SK-N-SH (cell line): ENCODE data around the gene BCR. TPM values are rescaled to one million over a fixed set of nuclear protein-coding genes. Genes with fewer than 3 reads are reported as not detected.

ENCODE experiments used
- CTCF ChIA-PET: fragments of 300-600, 350-600 bp; formaldehyde crosslinking; extraction: SDS; loops from one replicate; lab custom pipeline; 2021; lab: Yijun Ruan, JAX
- POLR2A ChIA-PET: fragments of 350-600 bp; sonication (Branson Sonifier 250); formaldehyde crosslinking; extraction: SDS; loops from one replicate; lab custom pipeline; 2020; ENCODE audit warnings: antibody characterized with exemption, inconsistent platforms; lab: Yijun Ruan, JAX
- DNase-seq: peaks from one replicate; pipeline ENCODE4 v3.0.0; 2012
- H2AFZ ChIP-seq: fragments of 200-600 bp; sonication (generic); 2 replicates; pipeline ENCODE4 v1.8.1; 2016; ENCODE audit warnings: antibody characterized with exemption, mild to moderate bottlenecking, low read depth
- H3F3A ChIP-seq: fragments of 200-600 bp; sonication (generic); replicated peaks from 2 replicates; pipeline ENCODE3; 2016; ENCODE audit warnings: antibody characterized with exemption, mild to moderate bottlenecking; ENCODE audit not compliant: insufficient read depth
- H3K27ac ChIP-seq, 2 experiments: fragments of 200-500 bp in 1 of 2; fragments of 200-600 bp in 1 of 2; sonication (Bioruptor generic) in 1 of 2; sonication (generic), shearing (Covaris generic) in 1 of 2; 2 replicates each; pipeline versions ENCODE4 v1.5.1 to v1.6.1; 2014 to 2016; ENCODE audit warnings: low read depth in 2 of 2, inconsistent platforms in 1 of 2, low read length in 1 of 2, mild to moderate bottlenecking in 1 of 2, mixed read lengths in 1 of 2
- H3K27me3 ChIP-seq: fragments of 200-600 bp; sonication (generic), shearing (Covaris generic); 2 replicates; pipeline ENCODE4 v1.6.1; 2016; ENCODE audit warnings: mixed run types; ENCODE audit not compliant: insufficient read depth
- H3K36me3 ChIP-seq, 2 experiments: fragments of 200-500 bp in 1 of 2; fragments of 200-600 bp in 1 of 2; sonication (Bioruptor generic) in 1 of 2; sonication (generic) in 1 of 2; replicated peaks in 1 of 2; 2 replicates each; pipeline versions ENCODE3 to v1.5.1; 2014 to 2016; ENCODE audit warnings: low read length in 1 of 2, mild to moderate bottlenecking in 1 of 2; ENCODE audit not compliant: insufficient read depth in 2 of 2, control insufficient read depth in 1 of 2
- H3K4me1 ChIP-seq, 2 experiments: fragments of 200-500 bp in 1 of 2; fragments of 200-600 bp in 1 of 2; sonication (Bioruptor generic) in 1 of 2; sonication (generic), shearing (Covaris generic) in 1 of 2; 2 replicates each; pipeline versions ENCODE4 v1.5.1 to v1.6.1; 2014 to 2016; ENCODE audit warnings: low read depth in 1 of 2, low read length in 1 of 2, mixed run types in 1 of 2; ENCODE audit not compliant: insufficient read depth in 2 of 2, control insufficient read depth in 1 of 2
- H3K4me2 ChIP-seq: fragments of 200-600 bp; sonication (generic), shearing (Covaris generic); 2 replicates; pipeline ENCODE4 v1.6.1; 2017; ENCODE audit warnings: mixed run types
- H3K4me3 ChIP-seq, 2 experiments: fragments of 200-500 bp in 1 of 2; fragments of 200-600 bp in 1 of 2; sonication (Bioruptor generic) in 1 of 2; sonication (generic), shearing (Covaris generic) in 1 of 2; 2 replicates each; pipeline versions ENCODE4 v1.5.1 to v1.8.1; 2014 to 2016; ENCODE audit warnings: low read depth in 2 of 2, inconsistent platforms in 1 of 2, low read length in 1 of 2, mild to moderate bottlenecking in 1 of 2, mixed read lengths in 1 of 2, moderate library complexity in 1 of 2
- H3K79me2 ChIP-seq: fragments of 200-600 bp; sonication (generic); 2 replicates; pipeline ENCODE4 v1.8.1; 2017; ENCODE audit warnings: mild to moderate bottlenecking; ENCODE audit not compliant: insufficient read depth
- H3K9ac ChIP-seq: fragments of 200-600 bp; sonication (generic); 2 replicates; pipeline ENCODE4 v1.6.1; 2017; ENCODE audit warnings: mixed run types
- H3K9me2 ChIP-seq: fragments of 200-600 bp; sonication (generic); 2 replicates; pipeline ENCODE4 v1.6.1; 2017; ENCODE audit warnings: mixed run types
- H3K9me3 ChIP-seq: fragments of 200-600 bp; sonication (generic); 2 replicates; pipeline ENCODE4 v1.6.1; 2017; ENCODE audit warnings: mixed run types, mild to moderate bottlenecking, moderate library complexity
- H4K20me1 ChIP-seq: fragments of 200-600 bp; sonication (generic); 2 replicates; pipeline ENCODE4 v1.6.1; 2017; ENCODE audit warnings: mild to moderate bottlenecking, mixed run types; ENCODE audit not compliant: insufficient read depth
- CHD2 ChIP-seq: fragments of 150-350 bp; IDR thresholded peaks from 2 replicates; pipeline ENCODE4 v1.6.1; 2018; ENCODE audit warnings: low read length; ENCODE audit not compliant: partially characterized antibody
- ELF1 ChIP-seq: IDR thresholded peaks from 2 replicates; pipeline ENCODE4 v1.4.0; 2012
- EP300 ChIP-seq, 2 experiments: IDR thresholded peaks; 2 replicates each; pipeline versions ENCODE4 v1.4.0 to v1.6.1; 2012; ENCODE audit warnings: borderline replicate concordance in 1 of 2, low read depth in 1 of 2, low read length in 1 of 2
- EZH2phosphoT487 ChIP-seq: fragments of 200-600 bp; sonication (generic); IDR thresholded peaks from 2 replicates; pipeline ENCODE4 v1.6.1; 2017; ENCODE audit warnings: low read depth, mixed run types, mild to moderate bottlenecking, antibody characterized with exemption, moderate library complexity, borderline replicate concordance
- FOXJ3 ChIP-seq: sonication (generic); formaldehyde crosslinking; IDR thresholded peaks from 2 replicates; pipeline ENCODE4 v1.5.1; 2020; ENCODE audit warnings: mild to moderate bottlenecking, missing genetic modification reagents
- MXI1 ChIP-seq: IDR thresholded peaks from 2 replicates; pipeline ENCODE4 v1.6.1; 2012; ENCODE audit warnings: mild to moderate bottlenecking, low read depth, low read length, improper control_type of control experiment
- NFIC ChIP-seq: IDR thresholded peaks from 2 replicates; pipeline ENCODE4 v1.4.0; 2012; ENCODE audit warnings: borderline replicate concordance
- NRF1 ChIP-seq: IDR thresholded peaks from 2 replicates; pipeline ENCODE4 v1.6.1; 2012; ENCODE audit warnings: low read depth, mild to moderate bottlenecking, low read length
- RFX5 ChIP-seq: IDR thresholded peaks from 2 replicates; pipeline ENCODE4 v1.6.1; 2012; ENCODE audit warnings: mild to moderate bottlenecking, improper control_type of control experiment, low read length
- RXRA ChIP-seq: IDR thresholded peaks from 2 replicates; pipeline ENCODE4 v1.4.0; 2012; ENCODE audit warnings: low read depth, mild to moderate bottlenecking, borderline replicate concordance
- SMC3 ChIP-seq: IDR thresholded peaks from 2 replicates; pipeline ENCODE4 v1.6.1; 2012; ENCODE audit warnings: low read depth, low read length, improper control_type of control experiment
- TAF1 ChIP-seq: IDR thresholded peaks from 2 replicates; pipeline ENCODE4 v1.6.1; 2012; ENCODE audit warnings: low read depth, mild to moderate bottlenecking, low read length, moderate library complexity, borderline replicate concordance
- YY1 ChIP-seq: IDR thresholded peaks from 2 replicates; pipeline ENCODE4 v1.4.0; 2012; ENCODE audit warnings: low read depth, mild to moderate bottlenecking
- WGBS: methylation state at CpG from one replicate; pipeline ENCODE4 v1.1.6; 2017; ENCODE audit warnings: low lambda C conversion rate; 5-methylcytosine and 5-hydroxymethylcytosine counted together
- polyA plus RNA-seq, 3 experiments: library from polyadenylated mRNA; depleted of rRNA; stranded (reverse); fragments of >200 nt; gene quantifications; 2 replicates each; pipeline ENCODE4 v1.2.3, GENCODE V29; 2012
- TF ChIP-seq, protein P1 (sequence below): IDR thresholded peaks from 2 replicates; pipeline ENCODE4; 2012
- TF ChIP-seq, protein P2 (sequence below): fragments of 150-350 bp; IDR thresholded peaks from 2 replicates; pipeline ENCODE4 v1.6.1; 2017; ENCODE audit warnings: antibody characterized with exemption, low read length, low read depth, borderline replicate concordance
- TF ChIP-seq, protein P3 (sequence below): fragments of 150-350 bp; IDR thresholded peaks from 2 replicates; pipeline ENCODE4 v1.6.1; 2016; ENCODE audit warnings: mild to moderate bottlenecking, low read depth, low read length
- TF ChIP-seq, protein P4 (sequence below): IDR thresholded peaks from 2 replicates; pipeline ENCODE4 v1.4.0; 2012; ENCODE audit warnings: low read depth, borderline replicate concordance

Gene BCR
- polyA plus RNA-seq, 1 of the 3 experiments (the other 2 are of a cell fraction): 50.9 TPM

DNA sequence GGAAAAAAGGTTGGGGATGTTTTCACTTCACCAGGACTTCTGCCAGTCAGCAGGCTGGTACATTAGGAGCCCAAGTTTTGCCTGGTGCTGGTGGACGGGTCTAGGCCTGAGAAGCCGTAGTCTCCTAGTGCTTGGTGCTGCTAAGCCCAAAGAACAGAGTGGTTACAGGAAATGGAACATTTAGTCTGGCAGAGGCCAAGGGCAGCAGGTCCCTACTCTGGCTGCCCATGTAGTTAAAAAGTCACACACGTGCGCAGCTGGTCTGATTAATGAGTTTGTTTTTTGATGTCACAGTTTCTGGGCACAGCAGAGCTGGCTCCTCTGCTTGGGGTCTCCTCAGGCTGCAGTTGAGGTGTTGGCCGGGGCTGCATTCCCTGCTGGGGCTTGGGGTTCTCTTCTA lies 20.6 kb downstream of the BCR start:
- Histone ChIP-seq H3K27ac (no peak overlapping the region), H4K20me1 (peaks cover 50% of the 10 kb centered on the region), H3K79me2 (peaks cover 60% of the 10 kb centered on the region), H3F3A (no peaks in the 10 kb centered on the region), H3K4me2 (no peak overlapping the region), H3K9me3 (no peaks in the 10 kb centered on the region), H3K4me3 (no peak overlapping the region), H2AFZ (no peak overlapping the region), H3K9ac (no peak overlapping the region), H3K4me1 (peaks cover 0 to 30% of the 10 kb centered on the region in 2 experiments; a peak in 1 of 4 replicates), H3K9me2 (no peaks in the 10 kb centered on the region), H3K36me3 (no peaks in the 10 kb centered on the region), H3K27me3 (no peaks in the 10 kb centered on the region)
- CTCF ChIA-PET: interaction anchor here (0.8 kb wide), 1 partner anchor 22 kb away, joined by 3 read pairs; no protein-coding TSS in a partner anchor
- DNase-seq: no peak
- 91% methylated on average over 4 of the region's 5 CpGs for WGBS
- POLR2A ChIA-PET: no interaction called here
- TF ChIP-seq, protein P1, sequence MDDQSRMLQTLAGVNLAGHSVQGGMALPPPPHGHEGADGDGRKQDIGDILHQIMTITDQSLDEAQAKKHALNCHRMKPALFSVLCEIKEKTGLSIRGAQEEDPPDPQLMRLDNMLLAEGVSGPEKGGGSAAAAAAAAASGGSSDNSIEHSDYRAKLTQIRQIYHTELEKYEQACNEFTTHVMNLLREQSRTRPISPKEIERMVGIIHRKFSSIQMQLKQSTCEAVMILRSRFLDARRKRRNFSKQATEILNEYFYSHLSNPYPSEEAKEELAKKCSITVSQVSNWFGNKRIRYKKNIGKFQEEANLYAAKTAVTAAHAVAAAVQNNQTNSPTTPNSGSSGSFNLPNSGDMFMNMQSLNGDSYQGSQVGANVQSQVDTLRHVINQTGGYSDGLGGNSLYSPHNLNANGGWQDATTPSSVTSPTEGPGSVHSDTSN: no peak
- TF ChIP-seq EP300 (IDR thresholded peaks at IDR 0.05; ENCODE audit: borderline replicate concordance in 1 of 2, low read depth in 1 of 2, low read length in 1 of 2): no peak
- TF ChIP-seq NFIC: no peak
- TF ChIP-seq, protein P2, sequence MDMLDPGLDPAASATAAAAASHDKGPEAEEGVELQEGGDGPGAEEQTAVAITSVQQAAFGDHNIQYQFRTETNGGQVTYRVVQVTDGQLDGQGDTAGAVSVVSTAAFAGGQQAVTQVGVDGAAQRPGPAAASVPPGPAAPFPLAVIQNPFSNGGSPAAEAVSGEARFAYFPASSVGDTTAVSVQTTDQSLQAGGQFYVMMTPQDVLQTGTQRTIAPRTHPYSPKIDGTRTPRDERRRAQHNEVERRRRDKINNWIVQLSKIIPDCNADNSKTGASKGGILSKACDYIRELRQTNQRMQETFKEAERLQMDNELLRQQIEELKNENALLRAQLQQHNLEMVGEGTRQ: no peak
- no peak for TF ChIP-seq RXRA
- TF ChIP-seq MXI1: no peak
- no peak for TF ChIP-seq NRF1
- TF ChIP-seq, protein P3, sequence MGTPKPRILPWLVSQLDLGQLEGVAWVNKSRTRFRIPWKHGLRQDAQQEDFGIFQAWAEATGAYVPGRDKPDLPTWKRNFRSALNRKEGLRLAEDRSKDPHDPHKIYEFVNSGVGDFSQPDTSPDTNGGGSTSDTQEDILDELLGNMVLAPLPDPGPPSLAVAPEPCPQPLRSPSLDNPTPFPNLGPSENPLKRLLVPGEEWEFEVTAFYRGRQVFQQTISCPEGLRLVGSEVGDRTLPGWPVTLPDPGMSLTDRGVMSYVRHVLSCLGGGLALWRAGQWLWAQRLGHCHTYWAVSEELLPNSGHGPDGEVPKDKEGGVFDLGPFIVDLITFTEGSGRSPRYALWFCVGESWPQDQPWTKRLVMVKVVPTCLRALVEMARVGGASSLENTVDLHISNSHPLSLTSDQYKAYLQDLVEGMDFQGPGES: no peak
- TF ChIP-seq FOXJ3 (CRISPR knock-in tag): no peak
- TF ChIP-seq YY1: no peak
- TF ChIP-seq CHD2: no peak
- TF ChIP-seq, protein P4, sequence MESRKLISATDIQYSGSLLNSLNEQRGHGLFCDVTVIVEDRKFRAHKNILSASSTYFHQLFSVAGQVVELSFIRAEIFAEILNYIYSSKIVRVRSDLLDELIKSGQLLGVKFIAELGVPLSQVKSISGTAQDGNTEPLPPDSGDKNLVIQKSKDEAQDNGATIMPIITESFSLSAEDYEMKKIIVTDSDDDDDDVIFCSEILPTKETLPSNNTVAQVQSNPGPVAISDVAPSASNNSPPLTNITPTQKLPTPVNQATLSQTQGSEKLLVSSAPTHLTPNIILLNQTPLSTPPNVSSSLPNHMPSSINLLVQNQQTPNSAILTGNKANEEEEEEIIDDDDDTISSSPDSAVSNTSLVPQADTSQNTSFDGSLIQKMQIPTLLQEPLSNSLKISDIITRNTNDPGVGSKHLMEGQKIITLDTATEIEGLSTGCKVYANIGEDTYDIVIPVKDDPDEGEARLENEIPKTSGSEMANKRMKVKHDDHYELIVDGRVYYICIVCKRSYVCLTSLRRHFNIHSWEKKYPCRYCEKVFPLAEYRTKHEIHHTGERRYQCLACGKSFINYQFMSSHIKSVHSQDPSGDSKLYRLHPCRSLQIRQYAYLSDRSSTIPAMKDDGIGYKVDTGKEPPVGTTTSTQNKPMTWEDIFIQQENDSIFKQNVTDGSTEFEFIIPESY: no peak
- no peak for TF ChIP-seq ELF1
- TF ChIP-seq EZH2phosphoT487: no peak
- no peak for TF ChIP-seq SMC3
- no peak for TF ChIP-seq RFX5
- no peak for TF ChIP-seq TAF1
